ENCODE data around the gene TFDP2. TPM values are rescaled to one million over a fixed set of nuclear protein-coding genes. Genes with fewer than 3 reads are reported as not detected.

TFDP2 gene
- total RNA-seq, 2 donors from 2014 or later, result 22.1 to 31.9 TPM

- Mint-ChIP-seq H3K4me1 (peaks cover 7% of the 10 kb centered on the region), H3K27ac (peak overlapping the region; percentile 72), H3K36me3 (ENCODE audit: low read depth) (peaks cover 9% of the 10 kb centered on the region), H3K27me3 (no peaks in the 10 kb centered on the region), H3K4me3 (no peak overlapping the region)
- ATAC-seq (no peak), DNase-seq (no peak)
- H3K9me3 ChIP-seq (ENCODE audit: control insufficient read depth, low read length, poor library complexity, severe bottlenecking), result no peaks in the 10 kb centered on the region
Observed at GRCh38 chr3:141904203-141904602, 245.1 kb downstream of the TFDP2 start.

- ATAC-seq, result no peak
- no peak overlapping the region for H3K4me3 Mint-ChIP-seq
- H3K27ac Mint-ChIP-seq, result no peak overlapping the region
- H3K9me3 ChIP-seq (ENCODE audit: control insufficient read depth, low read length, poor library complexity, severe bottlenecking), result no peaks in the 10 kb centered on the region
- no peaks in the 10 kb centered on the region for H3K27me3 Mint-ChIP-seq
- peaks cover 7% of the 10 kb centered on the region for H3K4me1 Mint-ChIP-seq
- peaks cover 5% of the 10 kb centered on the region for H3K36me3 Mint-ChIP-seq (ENCODE audit: low read depth)
- DNase-seq, result no peak
Observed at GRCh38 chr3:141901914-141902313, 247.4 kb downstream of the TFDP2 start.

GRCh38 chr3:141900343-141900742, 249.0 kb downstream of the TFDP2 start:
- Mint-ChIP-seq H3K27ac (no peak overlapping the region), H3K36me3 (ENCODE audit: low read depth) (peaks cover 5% of the 10 kb centered on the region)
- ATAC-seq, result no peak

GRCh38 chr3:141898908-141899307, 250.4 kb downstream of the TFDP2 start:
- peaks cover 5% of the 10 kb centered on the region for H3K36me3 Mint-ChIP-seq (ENCODE audit: low read depth)
- peaks cover 9% of the 10 kb centered on the region for H3K4me1 Mint-ChIP-seq
- no peaks in the 10 kb centered on the region for H3K9me3 ChIP-seq (ENCODE audit: control insufficient read depth, low read length, poor library complexity, severe bottlenecking)
- H3K27ac Mint-ChIP-seq, result no peak overlapping the region
- DNase-seq (no peak), ATAC-seq (no peak)
- H3K4me3 Mint-ChIP-seq, result no peak overlapping the region
- no peaks in the 10 kb centered on the region for H3K27me3 Mint-ChIP-seq

More at GRCh38 chr3:141900343-141900742, 249.0 kb downstream of the TFDP2 start:
- H3K4me1 Mint-ChIP-seq, result peaks cover 9% of the 10 kb centered on the region
- DNase-seq, result no peak
- H3K4me3 Mint-ChIP-seq, result no peak overlapping the region
- H3K9me3 ChIP-seq (ENCODE audit: control insufficient read depth, low read length, poor library complexity, severe bottlenecking), result no peaks in the 10 kb centered on the region
- H3K27me3 Mint-ChIP-seq, result no peaks in the 10 kb centered on the region

GRCh38 chr3:141895731-141896130, 253.6 kb downstream of the TFDP2 start:
- Mint-ChIP-seq H3K27me3 (no peaks in the 10 kb centered on the region), H3K36me3 (ENCODE audit: low read depth) (peaks cover 5% of the 10 kb centered on the region)

GRCh38 chr3:141894524-141895176, 254.7 kb downstream of the TFDP2 start:
- ATAC-seq (no peak), DNase-seq (no peak)
- peaks cover 5% of the 10 kb centered on the region for H3K36me3 Mint-ChIP-seq (ENCODE audit: low read depth)
- H3K4me1 Mint-ChIP-seq, result peaks cover 8% of the 10 kb centered on the region
- H3K9me3 ChIP-seq (ENCODE audit: control insufficient read depth, low read length, poor library complexity, severe bottlenecking), result no peaks in the 10 kb centered on the region
- no peak overlapping the region for H3K27ac Mint-ChIP-seq
- no peak overlapping the region for H3K4me3 Mint-ChIP-seq
- H3K27me3 Mint-ChIP-seq, result no peaks in the 10 kb centered on the region

More at GRCh38 chr3:141895731-141896130, 253.6 kb downstream of the TFDP2 start:
- no peaks in the 10 kb centered on the region for H3K9me3 ChIP-seq (ENCODE audit: control insufficient read depth, low read length, poor library complexity, severe bottlenecking)
- DNase-seq (no peak), ATAC-seq (no peak)
- Mint-ChIP-seq H3K4me3 (no peak overlapping the region), H3K27ac (no peak overlapping the region), H3K4me1 (peaks cover 8% of the 10 kb centered on the region)

Other genes starting within 250 kb of the TFDP2 start
- gene GK5, start 76.0 kb upstream of the TFDP2 start, total RNA-seq, result 10 to 100 TPM; 17.2 to 23.1 TPM